Fibroblast of skin of scalp (primary cell): ENCODE measurements around the gene LURAP1L. TPM values are rescaled to one million over a fixed set of nuclear protein-coding genes. Genes with fewer than 3 reads are reported as not detected.

Experiments
- DNase-seq: peaks from one replicate; pipeline ENCODE4 v3.0.0-alpha.2; 2013
- polyA plus RNA-seq, 2 experiments: library from polyadenylated mRNA; unstranded; fragments of 120-200 nt; gene quantifications; one replicate each; pipeline ENCODE4 v1.2.1, GENCODE V29; 2013; ENCODE audit not compliant: insufficient read length in 2 of 2

Gene LURAP1L
- polyA plus RNA-seq (2013, experiment 1 of 2; ENCODE audit: insufficient read length): 48.3 TPM
- polyA plus RNA-seq (2013, experiment 2 of 2; ENCODE audit: insufficient read length): 48.4 TPM

GRCh38 chr9:12774861-12775678 lies at the start of gene LURAP1L:
TSS of gene LURAP1L (plus strand) at chr9:12775020. CDS start at chr9:12775716, 696 bp downstream.
- peak; percentile 84 for DNase-seq

GRCh38 chr9:12726795-12727194 lies 48.0 kb upstream of the LURAP1L start:
- no peak for DNase-seq

- DNase-seq: no peak
Measured at GRCh38 chr9:12730198-12730597, 44.6 kb upstream of the LURAP1L start.

GRCh38 chr9:12730927-12731326 lies 43.9 kb upstream of the LURAP1L start:
- DNase-seq: no peak

GRCh38 chr9:12732971-12733370 lies 41.8 kb upstream of the LURAP1L start:
- no peak for DNase-seq

GRCh38 chr9:12735665-12736064 lies 39.2 kb upstream of the LURAP1L start:
- no peak for DNase-seq

GRCh38 chr9:12737871-12738270 lies 36.9 kb upstream of the LURAP1L start:
- peak; percentile 27 for DNase-seq

GRCh38 chr9:12739014-12739652 lies 35.7 kb upstream of the LURAP1L start:
- DNase-seq: peak; percentile 64

- DNase-seq: no peak
Measured at GRCh38 chr9:12740845-12741244, 34.0 kb upstream of the LURAP1L start.

GRCh38 chr9:12748016-12748415 lies 26.8 kb upstream of the LURAP1L start:
- DNase-seq: peak; percentile 19

- DNase-seq: no peak
Measured at GRCh38 chr9:12748954-12749353, 25.9 kb upstream of the LURAP1L start.

- DNase-seq: no peak
Measured at GRCh38 chr9:12753931-12754330, 20.9 kb upstream of the LURAP1L start.

- no peak for DNase-seq
Measured at GRCh38 chr9:12759761-12760160, 15.1 kb upstream of the LURAP1L start.

GRCh38 chr9:12760758-12761157 lies 14.1 kb upstream of the LURAP1L start:
- no peak for DNase-seq

- no peak for DNase-seq
Measured at GRCh38 chr9:12764150-12764549, 10.7 kb upstream of the LURAP1L start.

GRCh38 chr9:12765088-12765798 lies 9.6 kb upstream of the LURAP1L start:
- DNase-seq: no peak

GRCh38 chr9:12766357-12766756 lies 8.5 kb upstream of the LURAP1L start:
- DNase-seq: no peak

- peak; percentile 32 for DNase-seq
Measured at GRCh38 chr9:12770261-12770660, 4.6 kb upstream of the LURAP1L start.

GRCh38 chr9:12771891-12772290 lies 2.9 kb upstream of the LURAP1L start:
- peak; percentile 69 for DNase-seq

GRCh38 chr9:12773562-12773961 lies 1.3 kb upstream of the LURAP1L start:
- no peak for DNase-seq

- peak; percentile 92 for DNase-seq
Measured at GRCh38 chr9:12775679-12776512, 1.1 kb downstream of the LURAP1L start.

- DNase-seq: peak; percentile 38
Measured at GRCh38 chr9:12776513-12777055, 1.8 kb downstream of the LURAP1L start.
